SH-SY5Y (cell line): Measurements from ENCODE around the gene CELF5.

ENCODE experiments used
- GATA2 ChIP-seq: IDR thresholded peaks from 2 replicates; pipeline ENCODE4 v1.6.1; 2011; ENCODE audit warnings: mild to moderate bottlenecking, low read depth, low read length
- GATA3 ChIP-seq: IDR thresholded peaks from 2 replicates; pipeline ENCODE4 v1.6.1; 2011; ENCODE audit warnings: low read depth, mild to moderate bottlenecking, low read length, moderate library complexity

DNA sequence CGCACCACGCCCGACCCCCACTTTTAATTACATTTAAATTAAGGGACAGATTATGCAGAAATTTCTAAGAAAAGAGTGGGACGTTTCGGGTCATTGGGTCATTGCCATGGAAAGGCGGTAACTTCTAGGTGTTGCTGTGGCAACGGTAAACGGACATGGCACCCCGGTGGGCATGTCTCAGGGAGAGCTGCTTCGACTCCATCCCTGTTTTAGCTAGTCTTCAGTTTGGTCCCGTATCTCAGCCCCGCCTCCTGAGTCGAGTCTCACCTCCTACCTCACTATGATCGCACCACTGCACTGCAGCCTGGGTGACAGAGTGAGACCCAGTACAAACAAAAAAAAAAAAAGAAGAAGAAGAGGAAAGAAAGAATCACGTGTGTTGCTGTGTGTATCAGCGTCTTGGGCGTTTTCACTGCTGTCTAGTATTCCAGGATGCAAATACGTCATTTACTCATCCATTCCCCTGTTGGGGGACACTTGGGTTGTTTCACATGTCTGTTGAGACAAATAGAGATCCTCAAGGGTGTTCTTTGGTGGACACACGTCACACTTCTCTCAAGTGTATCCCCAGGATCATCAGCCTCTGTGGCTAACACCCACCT lies 41.7 kb downstream of the CELF5 start:
- TF ChIP-seq GATA3, result no peak
- TF ChIP-seq GATA2, result no peak
